Measurements from ENCODE around the gene TTLL11.
"Not testable (repeated sequence)": the region's sequence is repeated elsewhere in the genome, so short reads cannot be mapped to it uniquely, and the experiment has no call there.

The TTLL11 gene

GRCh38 chr9:121807823-121808278 is 285.3 kb downstream of the TTLL11 start:
- no peak for DNase-seq

GRCh38 chr9:121807069-121807822 is 285.9 kb downstream of the TTLL11 start:
- DNase-seq = no peak

- no peak for DNase-seq
These were observed 290.4 kb downstream of the TTLL11 start for GRCh38 chr9:121802753-121803152.

GRCh38 chr9:121801579-121801978 is 291.5 kb downstream of the TTLL11 start:
- DNase-seq = no peak

- DNase-seq = no peak
These were observed 292.7 kb downstream of the TTLL11 start for GRCh38 chr9:121800376-121800775.

GRCh38 chr9:121798941-121799340 is 294.2 kb downstream of the TTLL11 start:
- DNase-seq = no peak

GRCh38 chr9:121797081-121797480 is 296.0 kb downstream of the TTLL11 start:
- DNase-seq = no peak

GRCh38 chr9:121794334-121794733 is 298.8 kb downstream of the TTLL11 start:
- DNase-seq = not testable (repeated sequence)

- DNase-seq = not testable (repeated sequence)
These were observed 300.6 kb downstream of the TTLL11 start for GRCh38 chr9:121792476-121792875.

GRCh38 chr9:121790841-121791240 is 302.3 kb downstream of the TTLL11 start:
- DNase-seq = no peak

- DNase-seq = no peak
These were observed 304.3 kb downstream of the TTLL11 start for GRCh38 chr9:121788686-121789366.

- DNase-seq = no peak
These were observed 306.1 kb downstream of the TTLL11 start for GRCh38 chr9:121786998-121787422.

GRCh38 chr9:121786543-121786948 is 306.6 kb downstream of the TTLL11 start:
- no peak for DNase-seq

- DNase-seq = no peak
These were observed 307.2 kb downstream of the TTLL11 start for GRCh38 chr9:121785673-121786542.

- DNase-seq = no peak
These were observed 308.2 kb downstream of the TTLL11 start for GRCh38 chr9:121784731-121785411.

GRCh38 chr9:121783521-121784507 is 309.3 kb downstream of the TTLL11 start:
- DNase-seq = no peak

GRCh38 chr9:121783111-121783510 is 310.0 kb downstream of the TTLL11 start:
- no peak for DNase-seq

- DNase-seq = no peak
These were observed 310.5 kb downstream of the TTLL11 start for GRCh38 chr9:121782514-121783110.

- DNase-seq = no peak
These were observed 311.2 kb downstream of the TTLL11 start for GRCh38 chr9:121781701-121782464.

GRCh38 chr9:121781145-121781548 is 312.0 kb downstream of the TTLL11 start:
- DNase-seq = no peak
